ENCODE results near the gene GALNT2.

GALNT2 gene

GRCh38 chr1:230243583-230244353 lies 176.7 kb downstream of the GALNT2 start:
- DNase-seq, result no peak

GRCh38 chr1:230246551-230246950 lies 179.5 kb downstream of the GALNT2 start:
- DNase-seq, result no peak

- no peak for DNase-seq
Measured at GRCh38 chr1:230248016-230248888, 181.2 kb downstream of the GALNT2 start.

- no peak for DNase-seq
Measured at GRCh38 chr1:230248889-230249270, 181.8 kb downstream of the GALNT2 start.

- DNase-seq, result no peak
Measured at GRCh38 chr1:230249695-230250480, 182.8 kb downstream of the GALNT2 start.

- no peak for DNase-seq
Measured at GRCh38 chr1:230250666-230251065, 183.6 kb downstream of the GALNT2 start.

GRCh38 chr1:230251644-230252191 lies 184.7 kb downstream of the GALNT2 start:
- DNase-seq, result no peak

- DNase-seq, result no peak
Measured at GRCh38 chr1:230253150-230253549, 186.1 kb downstream of the GALNT2 start.

- DNase-seq, result no peak
Measured at GRCh38 chr1:230254265-230254664, 187.2 kb downstream of the GALNT2 start.

GRCh38 chr1:230255116-230255515 lies 188.1 kb downstream of the GALNT2 start:
- no peak for DNase-seq

- DNase-seq, result no peak
Measured at GRCh38 chr1:230255991-230256390, 189.0 kb downstream of the GALNT2 start.

- DNase-seq, result no peak
Measured at GRCh38 chr1:230256896-230257295, 189.9 kb downstream of the GALNT2 start.

- DNase-seq, result no peak
Measured at GRCh38 chr1:230259621-230260020, 192.6 kb downstream of the GALNT2 start.

GRCh38 chr1:230260831-230261230 lies 193.8 kb downstream of the GALNT2 start:
- DNase-seq, result no peak

- no peak for DNase-seq
Measured at GRCh38 chr1:230261928-230262650, 195.1 kb downstream of the GALNT2 start.

- DNase-seq, result no peak
Measured at GRCh38 chr1:230262867-230263567, 196.0 kb downstream of the GALNT2 start.

- no peak for DNase-seq
Measured at GRCh38 chr1:230263568-230264195, 196.6 kb downstream of the GALNT2 start.

- no peak for DNase-seq
Measured at GRCh38 chr1:230264342-230264741, 197.3 kb downstream of the GALNT2 start.

GRCh38 chr1:230265200-230266115 lies 198.4 kb downstream of the GALNT2 start:
- no peak for DNase-seq

- no peak for DNase-seq
Measured at GRCh38 chr1:230266456-230266855, 199.4 kb downstream of the GALNT2 start.

Measured in CD4-positive, alpha-beta T cell treated with Interleukin-10 for 1 hour (primary cell).